Astrocyte (in vitro differentiated cells and primary cell): ENCODE results near the gene RPLP2. TPM values are rescaled to one million over a fixed set of nuclear protein-coding genes. Genes with fewer than 3 reads are reported as not detected.

Experiments used
- DNase-seq: peaks from one replicate; pipeline ENCODE4 v3.0.0-alpha.2; 2010; ENCODE audit warnings: low read depth
- FAIRE-seq: peaks from 2 replicates; lab custom pipeline; 2011; peaks lifted over from hg19 to GRCh38; lab: Jason Lieb, UNC
- H2AFZ ChIP-seq: 2 replicates; pipeline ENCODE4 v1.6.0; 2012; ENCODE audit warnings: low read depth, low read length, inconsistent platforms
- H3K27ac ChIP-seq: 2 replicates; pipeline ENCODE4 v1.5.1; 2011; ENCODE audit warnings: low read depth, low read length, inconsistent platforms
- H3K27me3 ChIP-seq: 2 replicates; pipeline ENCODE4 v1.6.0; 2011; ENCODE audit warnings: low read length, inconsistent platforms; ENCODE audit not compliant: insufficient read depth
- H3K36me3 ChIP-seq: 2 replicates; pipeline ENCODE4 v1.5.1; 2011; ENCODE audit warnings: low read length, inconsistent platforms; ENCODE audit not compliant: insufficient read depth
- H3K4me1 ChIP-seq: 2 replicates; pipeline ENCODE4 v1.5.1; 2011; ENCODE audit warnings: low read length, inconsistent platforms; ENCODE audit not compliant: insufficient read depth
- H3K4me2 ChIP-seq: 2 replicates; pipeline ENCODE4 v1.6.0; 2012; ENCODE audit warnings: low read length, inconsistent platforms
- H3K4me3 ChIP-seq: 2 replicates; pipeline ENCODE4 v1.5.1; 2011; ENCODE audit warnings: low read depth, mild to moderate bottlenecking, low read length, inconsistent platforms; ENCODE audit not compliant: insufficient read depth
- H3K79me2 ChIP-seq: 2 replicates; pipeline ENCODE4 v1.6.0; 2012; ENCODE audit warnings: mild to moderate bottlenecking, low read length, inconsistent platforms; ENCODE audit not compliant: insufficient read depth
- H3K9ac ChIP-seq: 2 replicates; pipeline ENCODE4 v1.6.0; 2012; ENCODE audit warnings: mild to moderate bottlenecking, low read length, inconsistent platforms
- H3K9me3 ChIP-seq: 2 replicates; pipeline ENCODE4 v1.5.1; 2012; ENCODE audit warnings: low read depth, mild to moderate bottlenecking, low read length, inconsistent platforms; ENCODE audit not compliant: insufficient read depth
- H4K20me1 ChIP-seq: 2 replicates; pipeline ENCODE4 v1.6.0; 2012; ENCODE audit warnings: low read length, inconsistent platforms; ENCODE audit not compliant: insufficient read depth
- H3K27ac Mint-ChIP-seq: one replicate; pipeline ENCODE4 v1.8.0; 2021; ENCODE audit warnings: mild to moderate bottlenecking, mixed read lengths; ENCODE audit not compliant: unreplicated experiment
- H3K27me3 Mint-ChIP-seq: one replicate; pipeline ENCODE4 v1.8.0; 2021; ENCODE audit warnings: low read depth, mixed read lengths; ENCODE audit not compliant: unreplicated experiment
- H3K36me3 Mint-ChIP-seq: one replicate; pipeline ENCODE4 v1.8.0; 2021; ENCODE audit warnings: low read depth, mixed read lengths; ENCODE audit not compliant: unreplicated experiment
- H3K4me1 Mint-ChIP-seq: one replicate; pipeline ENCODE4 v1.8.0; 2021; ENCODE audit warnings: low read depth, mixed read lengths; ENCODE audit not compliant: unreplicated experiment
- H3K4me3 Mint-ChIP-seq: one replicate; pipeline ENCODE4 v1.8.0; 2021; ENCODE audit warnings: mild to moderate bottlenecking, moderate library complexity, mixed read lengths; ENCODE audit not compliant: unreplicated experiment
- H3K9me3 Mint-ChIP-seq: one replicate; pipeline ENCODE4 v1.8.0; 2021; ENCODE audit warnings: mild to moderate bottlenecking, mixed read lengths; ENCODE audit not compliant: unreplicated experiment
- EZH2 ChIP-seq: IDR thresholded peaks from 2 replicates; pipeline ENCODE4 v1.6.1; 2012; ENCODE audit warnings: mild to moderate bottlenecking, low read length, inconsistent platforms; ENCODE audit not compliant: insufficient read depth
- total RNA-seq: library from RNA; stranded (reverse); gene quantifications from 2 replicates; pipeline ENCODE4 v1.2.1, GENCODE V29; 2021
- TF ChIP-seq, protein P1 (sequence below): IDR thresholded peaks from 2 replicates; pipeline ENCODE4 v1.5.1; 2011; ENCODE audit warnings: low read depth, mild to moderate bottlenecking, inconsistent platforms, low read length, moderate library complexity; ENCODE audit not compliant: insufficient read depth

Gene RPLP2
- total RNA-seq, 1 donor from 2014 or later: 1,666 TPM

DNA sequence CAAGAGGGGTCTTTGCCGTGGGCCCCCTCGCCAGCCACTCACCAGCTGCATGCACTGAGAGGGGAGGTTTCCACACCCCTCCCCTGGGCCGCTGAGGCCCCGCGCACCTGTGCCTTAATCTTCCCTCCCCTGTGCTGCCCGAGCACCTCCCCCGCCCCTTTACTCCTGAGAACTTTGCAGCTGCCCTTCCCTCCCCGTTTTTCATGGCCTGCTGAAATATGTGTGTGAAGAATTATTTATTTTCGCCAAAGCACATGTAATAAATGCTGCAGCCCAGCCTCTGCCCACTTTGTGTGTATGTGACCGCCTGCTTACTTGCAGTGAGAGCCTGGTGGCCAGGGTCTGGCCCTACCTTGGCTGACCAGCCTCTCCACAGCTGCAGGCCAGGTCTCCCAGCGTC lies 15.2 kb downstream of the RPLP2 start:
- FAIRE-seq (no peak), DNase-seq (no peak)
- Histone ChIP-seq H4K20me1 (peaks cover 46% of the 10 kb centered on the region), H3K4me1 (peaks cover 34% of the 10 kb centered on the region), H3K9ac (no peak overlapping the region), H3K27ac (no peak overlapping the region), H3K79me2 (peaks cover 26% of the 10 kb centered on the region), H2AFZ (no peak overlapping the region), H3K4me3 (no peak overlapping the region), H3K9me3 (no peaks in the 10 kb centered on the region), H3K4me2 (no peak overlapping the region), H3K36me3 (no peaks in the 10 kb centered on the region), H3K27me3 (no peaks in the 10 kb centered on the region)
- Mint-ChIP-seq H3K36me3 (peaks cover 2% of the 10 kb centered on the region), H3K27ac (no peak overlapping the region), H3K27me3 (peaks cover 10% of the 10 kb centered on the region), H3K4me1 (peaks cover 9% of the 10 kb centered on the region), H3K9me3 (no peaks in the 10 kb centered on the region), H3K4me3 (no peak overlapping the region)
- TF ChIP-seq, protein P1, sequence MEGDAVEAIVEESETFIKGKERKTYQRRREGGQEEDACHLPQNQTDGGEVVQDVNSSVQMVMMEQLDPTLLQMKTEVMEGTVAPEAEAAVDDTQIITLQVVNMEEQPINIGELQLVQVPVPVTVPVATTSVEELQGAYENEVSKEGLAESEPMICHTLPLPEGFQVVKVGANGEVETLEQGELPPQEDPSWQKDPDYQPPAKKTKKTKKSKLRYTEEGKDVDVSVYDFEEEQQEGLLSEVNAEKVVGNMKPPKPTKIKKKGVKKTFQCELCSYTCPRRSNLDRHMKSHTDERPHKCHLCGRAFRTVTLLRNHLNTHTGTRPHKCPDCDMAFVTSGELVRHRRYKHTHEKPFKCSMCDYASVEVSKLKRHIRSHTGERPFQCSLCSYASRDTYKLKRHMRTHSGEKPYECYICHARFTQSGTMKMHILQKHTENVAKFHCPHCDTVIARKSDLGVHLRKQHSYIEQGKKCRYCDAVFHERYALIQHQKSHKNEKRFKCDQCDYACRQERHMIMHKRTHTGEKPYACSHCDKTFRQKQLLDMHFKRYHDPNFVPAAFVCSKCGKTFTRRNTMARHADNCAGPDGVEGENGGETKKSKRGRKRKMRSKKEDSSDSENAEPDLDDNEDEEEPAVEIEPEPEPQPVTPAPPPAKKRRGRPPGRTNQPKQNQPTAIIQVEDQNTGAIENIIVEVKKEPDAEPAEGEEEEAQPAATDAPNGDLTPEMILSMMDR: no peak
- no peak for TF ChIP-seq EZH2

DNA sequence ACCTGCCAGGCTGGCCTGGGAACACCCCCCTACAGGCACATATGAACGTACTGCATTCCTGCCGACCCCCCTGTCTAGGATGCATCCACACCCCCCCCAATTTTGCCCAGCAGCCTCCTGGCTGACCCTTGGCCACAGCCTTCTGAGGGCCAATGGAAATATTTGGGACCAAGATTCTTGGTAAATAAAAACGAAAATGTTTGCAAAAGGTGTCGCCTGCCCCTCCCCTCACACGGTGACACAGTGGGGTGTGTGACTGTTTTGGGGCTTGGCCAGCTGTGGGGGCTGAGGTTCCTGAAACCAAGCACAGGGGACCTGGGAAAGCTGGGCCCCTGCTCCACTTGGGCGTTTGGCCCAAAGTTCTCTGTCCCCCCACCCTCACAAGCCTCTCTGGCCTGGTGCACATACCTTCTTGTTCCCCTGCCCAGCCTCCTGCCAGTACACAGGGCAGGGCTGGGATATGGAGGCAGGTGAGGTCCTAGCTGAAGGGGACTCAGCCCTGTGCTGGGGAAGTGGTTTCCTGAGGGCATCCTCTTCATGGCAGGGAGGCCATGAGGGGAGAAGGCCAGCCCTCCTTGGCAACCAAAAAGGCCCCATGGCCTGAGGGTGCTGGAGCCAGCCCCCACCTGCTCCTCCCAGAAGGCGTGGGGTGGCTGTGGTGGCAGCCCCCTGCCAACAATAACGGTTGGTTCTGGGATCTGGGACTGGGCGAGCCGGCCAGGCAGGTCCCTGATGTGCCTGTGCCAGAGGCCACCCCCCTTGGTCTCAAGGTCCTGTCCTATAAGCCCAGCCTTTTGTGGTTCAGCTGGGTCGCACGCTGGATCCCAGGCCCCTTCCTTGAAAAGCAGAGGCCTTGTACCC lies 15.8 kb downstream of the RPLP2 start:
- no peak overlapping the region for H3K27ac Mint-ChIP-seq
- no peak overlapping the region for H3K4me2 ChIP-seq
- no peaks in the 10 kb centered on the region for H3K27me3 ChIP-seq
- peaks cover 9% of the 10 kb centered on the region for H3K4me1 Mint-ChIP-seq
- DNase-seq (no peak), FAIRE-seq (no peak)
- H2AFZ ChIP-seq: no peak overlapping the region
- peaks cover 41% of the 10 kb centered on the region for H4K20me1 ChIP-seq
- no peak overlapping the region for H3K27ac ChIP-seq
- H3K4me1 ChIP-seq: peaks cover 34% of the 10 kb centered on the region
- H3K4me3 Mint-ChIP-seq: no peak overlapping the region
- TF ChIP-seq EZH2: no peak
- TF ChIP-seq, protein P1: no peak
- H3K9me3 ChIP-seq: no peaks in the 10 kb centered on the region
- no peaks in the 10 kb centered on the region for H3K36me3 ChIP-seq
- no peaks in the 10 kb centered on the region for H3K9me3 Mint-ChIP-seq
- H3K4me3 ChIP-seq: no peak overlapping the region
- peaks cover 20% of the 10 kb centered on the region for H3K79me2 ChIP-seq
- peaks cover 10% of the 10 kb centered on the region for H3K27me3 Mint-ChIP-seq
- peaks cover 2% of the 10 kb centered on the region for H3K36me3 Mint-ChIP-seq
- H3K9ac ChIP-seq: no peak overlapping the region

DNA sequence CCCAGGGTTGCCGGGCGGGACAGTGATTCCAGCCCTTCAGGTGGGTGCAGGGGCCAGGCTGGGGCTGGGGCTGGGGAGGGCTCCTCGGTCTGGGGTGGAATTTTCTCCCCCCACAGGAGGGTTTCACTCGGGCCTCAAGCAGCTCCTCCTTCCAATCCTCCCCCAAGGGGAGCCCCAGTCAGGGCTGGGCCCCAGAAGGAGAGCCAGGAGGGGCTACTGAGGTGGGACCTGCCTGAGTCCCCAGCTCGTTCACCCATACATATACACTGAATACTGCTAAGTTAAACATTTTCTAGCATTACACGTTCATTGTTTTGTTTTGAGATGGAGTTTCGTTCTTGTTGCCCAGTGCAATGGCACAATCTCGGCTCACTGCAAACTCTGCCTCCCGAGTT lies 16.5 kb downstream of the RPLP2 start:
- no peak overlapping the region for H3K4me3 ChIP-seq

More for the DNA sequence above, 16.5 kb downstream of the RPLP2 start:
- peaks cover 5% of the 10 kb centered on the region for H3K4me1 Mint-ChIP-seq
- Histone ChIP-seq H3K9ac (no peak overlapping the region), H3K27ac (no peak overlapping the region), H3K36me3 (no peaks in the 10 kb centered on the region), H4K20me1 (peaks cover 41% of the 10 kb centered on the region), H3K9me3 (no peaks in the 10 kb centered on the region), H3K4me2 (no peak overlapping the region), H3K27me3 (no peaks in the 10 kb centered on the region), H3K79me2 (peaks cover 13% of the 10 kb centered on the region), H2AFZ (no peak overlapping the region), H3K4me1 (peaks cover 34% of the 10 kb centered on the region)
- peaks cover 2% of the 10 kb centered on the region for H3K36me3 Mint-ChIP-seq
- no peaks in the 10 kb centered on the region for H3K9me3 Mint-ChIP-seq
- no peak overlapping the region for H3K27ac Mint-ChIP-seq
- TF ChIP-seq, protein P1: no peak
- TF ChIP-seq EZH2: no peak
- no peak for FAIRE-seq
- DNase-seq: no peak
- peaks cover 10% of the 10 kb centered on the region for H3K27me3 Mint-ChIP-seq
- H3K4me3 Mint-ChIP-seq: peak overlapping the region; percentile 75
